Astrocyte of the spinal cord (primary cell): ENCODE results near the gene HMG20B.

Source experiments
- DNase-seq: peaks from one replicate; pipeline ENCODE4 v3.0.0; 2011; ENCODE audit warnings: low read depth, low spot score
- H3K4me3 ChIP-seq: 2 replicates; pipeline ENCODE4 v1.5.1; 2011; ENCODE audit warnings: low read depth, mild to moderate bottlenecking, low read length, moderate library complexity
- in situ Hi-C: cut with HindIII; loops from 2 replicates; pipeline ENCODE4 v1.10.0; 2017; ENCODE audit warnings: low sequenced_read_pairs
- TF ChIP-seq, protein P1 (sequence below): IDR thresholded peaks from 2 replicates; pipeline ENCODE4 v1.5.1; 2012; ENCODE audit warnings: low read depth, mild to moderate bottlenecking, low read length, inconsistent platforms

HMG20B gene

DNA sequence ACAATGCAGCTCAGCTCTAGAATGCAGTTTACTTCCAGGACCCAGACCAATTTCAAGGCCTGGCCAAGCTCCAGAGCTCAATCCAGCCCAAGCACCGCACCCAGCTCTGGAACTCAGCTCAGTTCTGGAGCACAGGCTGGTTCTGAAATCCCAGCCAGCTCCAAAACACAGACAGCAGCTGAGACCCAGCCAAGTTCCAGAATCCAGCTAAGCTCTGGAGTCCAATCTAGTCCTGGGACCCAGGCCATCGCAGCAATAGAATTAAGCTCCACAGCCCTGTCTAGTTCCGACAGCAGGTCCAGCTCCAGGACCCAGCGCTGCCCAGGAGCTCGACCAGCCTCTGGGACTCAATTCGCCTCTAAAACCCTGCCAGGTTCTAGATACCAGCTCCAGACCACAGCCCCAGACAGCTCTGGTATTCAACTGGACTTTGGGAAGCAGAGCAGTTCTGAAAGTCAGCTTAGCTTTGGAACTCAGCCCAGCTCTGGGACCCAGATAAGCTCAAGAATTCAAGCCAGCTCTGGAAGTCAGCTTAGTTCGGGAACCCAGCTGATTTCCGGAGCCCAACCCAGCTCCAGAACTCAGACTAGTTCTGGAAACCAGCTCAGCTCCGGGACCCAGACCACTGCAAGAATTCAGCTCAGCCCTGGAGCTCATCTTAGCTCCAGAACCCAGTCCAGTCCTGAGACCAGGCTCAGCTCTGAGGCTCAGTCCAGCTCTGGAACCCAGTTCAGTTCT lies 19.3 kb downstream of the HMG20B start:
- no peak for DNase-seq
- TF ChIP-seq, protein P1, sequence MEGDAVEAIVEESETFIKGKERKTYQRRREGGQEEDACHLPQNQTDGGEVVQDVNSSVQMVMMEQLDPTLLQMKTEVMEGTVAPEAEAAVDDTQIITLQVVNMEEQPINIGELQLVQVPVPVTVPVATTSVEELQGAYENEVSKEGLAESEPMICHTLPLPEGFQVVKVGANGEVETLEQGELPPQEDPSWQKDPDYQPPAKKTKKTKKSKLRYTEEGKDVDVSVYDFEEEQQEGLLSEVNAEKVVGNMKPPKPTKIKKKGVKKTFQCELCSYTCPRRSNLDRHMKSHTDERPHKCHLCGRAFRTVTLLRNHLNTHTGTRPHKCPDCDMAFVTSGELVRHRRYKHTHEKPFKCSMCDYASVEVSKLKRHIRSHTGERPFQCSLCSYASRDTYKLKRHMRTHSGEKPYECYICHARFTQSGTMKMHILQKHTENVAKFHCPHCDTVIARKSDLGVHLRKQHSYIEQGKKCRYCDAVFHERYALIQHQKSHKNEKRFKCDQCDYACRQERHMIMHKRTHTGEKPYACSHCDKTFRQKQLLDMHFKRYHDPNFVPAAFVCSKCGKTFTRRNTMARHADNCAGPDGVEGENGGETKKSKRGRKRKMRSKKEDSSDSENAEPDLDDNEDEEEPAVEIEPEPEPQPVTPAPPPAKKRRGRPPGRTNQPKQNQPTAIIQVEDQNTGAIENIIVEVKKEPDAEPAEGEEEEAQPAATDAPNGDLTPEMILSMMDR, result no peak
- H3K4me3 ChIP-seq, result no peak overlapping the region
- in situ Hi-C loops, result no loop called here

DNA sequence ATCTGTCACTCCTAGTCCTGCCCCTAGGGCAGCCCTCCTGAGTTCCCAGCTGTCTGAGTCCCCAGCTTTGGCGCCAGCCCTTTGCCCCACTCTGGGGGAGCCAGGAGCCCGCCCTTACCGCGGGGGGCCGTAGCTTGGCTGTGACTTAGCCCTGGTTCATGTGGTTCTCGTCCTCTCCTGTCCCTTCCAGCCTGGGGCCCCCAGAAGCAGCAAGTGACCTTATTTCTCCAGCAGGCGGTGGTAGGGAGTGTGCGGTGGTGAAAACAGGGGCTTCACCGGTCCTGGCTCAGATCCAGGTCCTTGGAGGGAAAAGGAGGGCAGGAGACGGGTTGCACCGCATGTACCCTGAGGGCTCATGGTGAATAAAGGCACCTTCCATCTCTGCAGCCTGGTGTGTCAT lies 20.4 kb downstream of the HMG20B start:
- TF ChIP-seq, protein P1, result no peak
- in situ Hi-C loops, result no loop called here
- no peak overlapping the region for H3K4me3 ChIP-seq
- DNase-seq, result no peak

DNA sequence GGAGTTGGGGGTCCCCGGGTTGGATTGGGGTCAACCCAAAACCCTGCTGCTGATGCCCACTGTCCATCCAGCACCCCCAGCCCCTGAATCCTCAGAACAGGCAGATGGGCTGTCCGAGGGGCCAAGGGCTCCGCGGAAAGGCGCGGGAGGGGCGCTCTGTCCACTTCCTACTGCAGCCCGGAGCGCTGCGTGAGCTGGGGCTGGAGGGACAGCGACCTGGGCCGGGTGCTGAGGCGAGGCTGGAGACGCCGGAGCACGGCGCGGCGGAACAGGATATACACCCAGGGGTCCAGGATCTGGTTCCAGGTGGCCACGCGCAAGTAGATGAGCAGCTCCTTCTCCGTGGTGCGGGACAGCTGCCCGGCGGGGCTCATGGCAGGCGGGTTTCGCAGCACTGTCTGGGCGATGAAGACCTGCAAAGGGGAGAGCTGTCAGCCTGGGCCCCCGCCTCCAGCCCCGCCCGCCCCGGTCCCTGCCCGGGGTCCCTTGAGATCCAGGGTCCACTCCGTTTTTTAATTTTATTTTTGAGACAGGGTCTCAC lies 22.8 kb downstream of the HMG20B start:
- in situ Hi-C loops, result no loop called here
- TF ChIP-seq, protein P1, result no peak
- DNase-seq, result no peak
- no peak overlapping the region for H3K4me3 ChIP-seq

DNA sequence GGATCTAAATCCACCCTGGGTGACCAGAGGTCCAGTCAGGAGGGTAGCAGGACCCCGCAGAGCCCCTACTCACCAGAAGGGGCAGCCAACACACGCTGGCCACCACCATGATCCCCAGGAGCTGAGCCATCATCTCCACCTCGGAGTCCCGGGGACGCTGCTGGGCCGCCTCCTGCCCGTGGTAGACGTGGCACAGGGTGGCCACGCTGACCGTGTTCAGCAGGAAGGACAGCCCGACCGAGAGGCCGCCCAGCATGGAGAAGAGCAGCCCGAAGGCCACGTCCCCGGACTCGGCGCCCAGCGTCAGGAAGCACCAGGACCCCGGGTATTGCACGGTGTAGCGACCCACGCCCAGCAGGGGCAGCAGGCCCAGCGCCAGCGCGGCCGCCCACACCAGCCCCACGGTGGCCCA lies 27.0 kb downstream of the HMG20B start:
- no peak overlapping the region for H3K4me3 ChIP-seq
- in situ Hi-C loops, result no loop called here
- DNase-seq, result no peak
- TF ChIP-seq, protein P1, result peak; percentile 46

DNA sequence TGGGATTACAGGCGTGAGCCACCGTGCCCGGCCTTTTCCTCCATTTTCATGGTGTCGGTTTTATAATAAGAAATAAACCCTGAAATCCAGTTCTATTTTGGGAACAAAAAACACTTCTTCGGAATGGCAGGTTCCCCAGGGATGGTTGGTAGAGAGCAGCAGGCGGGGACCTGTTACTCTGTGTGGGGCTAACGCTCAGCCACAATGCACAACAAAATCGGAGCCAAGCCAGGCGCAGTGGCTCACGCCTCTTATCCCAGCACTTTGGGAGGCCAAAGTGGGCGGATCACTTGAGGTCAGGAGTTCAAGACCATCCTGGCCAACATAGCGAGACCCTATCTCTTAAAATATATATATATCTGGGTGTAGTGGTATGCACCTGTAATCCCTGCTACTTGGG lies 28.3 kb downstream of the HMG20B start:
- DNase-seq, result no peak
- TF ChIP-seq, protein P1, result no peak

DNA sequence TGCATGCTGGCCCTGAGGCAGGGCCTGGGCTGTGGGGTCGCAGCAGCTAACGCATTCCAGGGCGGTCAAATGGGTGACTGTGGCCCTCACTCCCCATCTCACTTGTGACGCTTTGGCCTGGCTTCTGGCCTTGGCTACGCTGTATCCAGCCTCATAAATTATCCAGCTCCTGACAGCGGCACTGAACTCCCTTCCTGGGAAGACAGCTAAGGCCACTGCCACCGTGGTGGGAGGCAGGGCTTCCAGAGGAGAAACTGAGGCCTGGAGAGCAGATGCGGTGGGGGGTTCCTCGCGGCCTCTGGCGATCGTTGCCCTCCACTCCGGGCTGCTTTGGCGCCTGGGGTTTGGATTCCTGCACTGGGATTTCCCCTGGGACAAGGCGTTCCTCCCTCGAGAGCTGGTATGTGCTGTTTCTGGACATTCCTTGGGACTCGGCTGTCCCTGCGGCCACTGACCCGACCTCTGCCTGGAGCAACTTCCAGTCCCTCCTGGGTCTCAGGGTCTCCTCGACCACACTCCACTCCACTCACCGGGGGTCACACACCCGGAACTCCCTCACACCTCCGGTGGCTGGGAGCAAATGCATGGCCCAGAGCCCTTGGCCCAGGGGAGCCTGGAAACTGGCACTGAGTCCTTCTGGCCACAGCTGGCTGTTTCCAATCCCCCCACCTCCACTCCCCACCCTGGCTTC lies 30.5 kb downstream of the HMG20B start:
- TF ChIP-seq, protein P1, result no peak
- no peak overlapping the region for H3K4me3 ChIP-seq
- no peak for DNase-seq
- in situ Hi-C loops, result no loop called here

More for the DNA sequence above, 28.3 kb downstream of the HMG20B start:
- in situ Hi-C loops, result no loop called here
- no peak overlapping the region for H3K4me3 ChIP-seq
